ENCODE measurements around the gene DPY19L2.
"Not testable (repeated sequence)": the region's sequence is repeated elsewhere in the genome, so short reads cannot be mapped to it uniquely, and the experiment has no call there.

Gene DPY19L2

GRCh38 chr12:63537838-63538237 lies 130.5 kb downstream of the DPY19L2 start:
- DNase-seq (ENCODE audit: low read depth, low spot score), result not testable (repeated sequence)

- not testable (repeated sequence) for DNase-seq (ENCODE audit: low read depth, low spot score)
Observed at GRCh38 chr12:63529641-63530040, 138.7 kb downstream of the DPY19L2 start.

- no peak for DNase-seq (ENCODE audit: low read depth, low spot score)
Observed at GRCh38 chr12:63525831-63526230, 142.5 kb downstream of the DPY19L2 start.

DNA sequence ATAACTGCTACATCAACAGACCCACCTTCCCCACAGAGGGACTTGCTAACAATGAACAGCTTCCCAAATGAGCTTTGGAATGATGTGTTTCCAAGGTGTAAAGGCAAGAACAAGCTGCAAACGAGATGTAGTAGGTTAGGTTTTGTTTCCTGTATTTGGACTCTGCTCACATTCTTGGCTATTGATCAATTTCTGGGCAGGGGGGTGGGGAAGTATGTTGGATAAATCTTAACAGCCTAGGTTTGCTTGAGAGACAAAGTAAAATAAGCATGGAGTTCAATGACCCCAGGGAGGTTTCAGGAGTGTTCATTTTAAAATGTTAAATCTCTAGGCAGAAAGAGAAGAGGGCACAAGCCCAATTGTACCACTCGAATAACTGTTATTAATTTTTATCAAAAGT lies 146.6 kb downstream of the DPY19L2 start:
- no peak for DNase-seq (ENCODE audit: low read depth, low spot score)
